Measurements from ENCODE around the gene CTDP1.

Gene CTDP1

GRCh38 chr18:79786304-79786703, 106.7 kb downstream of the CTDP1 start:
- DNase-seq: no peak

DNA sequence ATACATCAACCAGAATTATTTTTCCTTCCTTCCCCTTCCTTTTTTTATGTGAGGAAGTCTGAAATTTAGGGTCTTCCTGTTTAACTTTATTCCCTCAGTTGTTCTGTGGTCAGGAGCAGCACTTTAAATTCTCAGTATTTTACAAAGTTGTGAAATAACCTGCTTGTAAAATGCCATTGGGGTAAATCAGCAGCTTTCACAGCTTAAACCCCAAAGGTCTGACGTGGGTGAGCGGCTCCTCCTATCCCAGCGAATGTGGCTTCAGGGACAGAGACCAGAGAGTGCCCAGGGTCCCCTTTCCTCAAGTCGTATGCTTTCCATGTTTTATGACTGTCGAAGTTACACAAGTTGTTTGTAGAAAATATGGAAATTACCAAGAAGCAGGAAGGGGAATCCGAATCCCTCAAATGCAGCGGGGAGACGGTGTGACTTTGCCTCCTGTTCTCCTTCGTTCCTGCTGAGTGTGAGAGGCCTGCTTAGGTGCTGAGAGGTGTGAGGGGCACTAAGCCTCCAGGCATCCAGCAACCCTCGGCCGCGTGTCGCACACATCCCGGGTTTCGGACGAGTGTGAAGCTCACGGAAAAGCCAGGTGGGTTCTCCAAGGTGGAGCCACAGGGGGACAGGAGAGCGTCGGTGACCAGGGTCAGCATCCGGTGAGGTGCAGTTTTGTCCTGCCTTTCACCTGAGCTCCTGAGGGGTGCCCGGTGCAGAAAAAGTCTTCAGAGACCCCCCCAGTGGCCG, 107.4 kb downstream of the CTDP1 start:
- DNase-seq: no peak

DNA sequence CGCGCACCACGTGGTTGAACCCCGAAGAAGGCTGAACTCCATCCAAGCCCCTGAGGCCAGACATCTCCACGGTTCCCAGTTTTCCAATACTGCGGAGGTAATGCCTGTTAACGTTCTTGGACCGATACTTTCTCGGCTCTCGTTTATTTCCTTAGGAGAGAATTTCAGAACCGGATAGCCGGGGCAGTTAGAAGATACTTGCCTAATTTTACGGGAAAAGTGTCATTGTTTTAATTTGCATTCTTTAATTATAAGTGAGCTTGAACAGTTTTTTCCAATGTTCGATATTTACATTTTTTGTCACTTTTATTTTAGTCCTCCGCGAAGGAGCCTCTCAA, 107.9 kb downstream of the CTDP1 start:
- no peak for DNase-seq

GRCh38 chr18:79787865-79788733, 108.5 kb downstream of the CTDP1 start:
- no peak for DNase-seq

- DNase-seq: no peak
Measured at GRCh38 chr18:79788734-79789085, 109.1 kb downstream of the CTDP1 start.

DNA sequence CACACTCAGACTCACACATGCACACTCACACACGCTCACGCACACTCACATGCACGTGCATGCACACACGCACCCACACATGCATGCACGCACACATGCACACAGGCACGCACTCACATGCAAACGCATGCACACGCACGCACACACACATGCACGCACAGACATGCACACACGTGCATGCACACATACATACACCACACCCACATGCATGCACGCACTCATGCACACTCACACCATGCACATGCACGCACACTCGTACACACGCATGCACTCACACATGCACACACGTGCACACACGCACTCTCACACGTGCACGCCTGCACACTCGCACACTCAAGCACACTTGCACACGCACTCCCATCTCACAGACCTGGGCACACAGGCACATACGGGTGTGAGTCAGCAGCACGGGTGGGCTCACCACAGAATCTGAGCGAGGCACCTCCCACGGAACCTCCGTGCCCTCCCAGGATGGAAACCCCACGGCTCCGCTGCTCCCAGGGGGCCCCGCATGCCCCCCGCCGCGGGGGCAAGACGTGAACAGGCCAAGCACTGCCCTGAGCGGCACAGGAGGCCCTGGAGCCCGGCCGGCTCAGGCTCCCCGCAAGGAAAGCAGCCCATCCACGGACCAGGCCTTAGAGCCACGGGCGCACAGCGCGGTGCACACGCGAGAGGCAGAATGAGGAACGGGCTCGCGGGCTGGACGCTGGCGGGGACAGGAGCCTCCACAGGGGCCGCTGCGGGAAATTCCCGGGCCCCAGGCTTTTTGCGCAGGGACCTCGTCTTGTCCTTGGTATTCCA, 109.7 kb downstream of the CTDP1 start:
- DNase-seq: no peak

DNA sequence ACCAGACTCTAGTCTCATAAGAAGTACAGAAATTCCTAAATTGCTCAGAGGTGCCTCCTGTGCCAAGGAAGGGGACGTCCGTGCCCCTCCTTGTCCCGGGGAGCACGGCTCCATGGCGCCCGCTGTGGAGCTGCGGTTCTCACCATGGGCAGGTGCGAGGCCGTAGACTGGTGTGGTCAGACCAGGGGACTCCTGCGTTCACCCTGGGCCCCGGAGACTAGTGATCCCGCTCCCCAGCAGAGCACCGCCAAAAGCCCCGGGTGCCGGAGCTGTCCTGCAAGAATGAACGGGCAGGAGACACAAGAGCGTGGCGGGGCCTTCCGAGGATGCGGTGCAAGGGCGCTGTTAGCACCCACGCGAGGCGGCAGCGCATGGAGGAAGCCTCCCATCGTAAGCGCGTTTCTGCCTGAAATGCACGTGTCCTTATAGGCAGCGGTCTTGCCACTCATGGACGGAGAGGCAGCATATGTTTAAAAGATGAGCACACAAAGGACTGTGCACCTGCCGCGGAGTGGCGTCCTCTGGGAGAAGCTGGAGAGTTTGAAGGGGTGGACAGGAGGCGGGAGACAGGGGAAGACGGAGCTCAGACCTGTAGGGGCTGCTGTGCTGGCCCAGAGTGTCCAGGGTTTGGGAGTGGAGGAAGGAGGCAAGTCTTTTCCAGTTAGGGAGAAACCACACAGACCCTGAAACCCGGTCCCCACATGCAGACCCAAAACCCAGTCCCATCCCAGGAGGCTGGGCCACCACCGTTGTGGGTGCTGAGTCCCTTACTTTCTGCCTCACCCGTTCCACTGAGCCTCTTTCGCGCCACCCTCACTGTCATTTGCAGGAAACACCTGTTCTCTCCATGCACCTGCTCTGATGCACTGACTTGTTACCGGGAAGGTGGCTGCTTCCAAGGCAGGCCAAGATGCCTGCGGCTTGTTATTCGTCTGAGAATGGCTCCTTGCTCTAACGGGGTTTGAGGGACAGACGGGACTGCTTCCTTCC, 110.6 kb downstream of the CTDP1 start:
- no peak for DNase-seq

- DNase-seq: no peak
Measured at GRCh38 chr18:79790996-79791972, 111.7 kb downstream of the CTDP1 start.

DNA sequence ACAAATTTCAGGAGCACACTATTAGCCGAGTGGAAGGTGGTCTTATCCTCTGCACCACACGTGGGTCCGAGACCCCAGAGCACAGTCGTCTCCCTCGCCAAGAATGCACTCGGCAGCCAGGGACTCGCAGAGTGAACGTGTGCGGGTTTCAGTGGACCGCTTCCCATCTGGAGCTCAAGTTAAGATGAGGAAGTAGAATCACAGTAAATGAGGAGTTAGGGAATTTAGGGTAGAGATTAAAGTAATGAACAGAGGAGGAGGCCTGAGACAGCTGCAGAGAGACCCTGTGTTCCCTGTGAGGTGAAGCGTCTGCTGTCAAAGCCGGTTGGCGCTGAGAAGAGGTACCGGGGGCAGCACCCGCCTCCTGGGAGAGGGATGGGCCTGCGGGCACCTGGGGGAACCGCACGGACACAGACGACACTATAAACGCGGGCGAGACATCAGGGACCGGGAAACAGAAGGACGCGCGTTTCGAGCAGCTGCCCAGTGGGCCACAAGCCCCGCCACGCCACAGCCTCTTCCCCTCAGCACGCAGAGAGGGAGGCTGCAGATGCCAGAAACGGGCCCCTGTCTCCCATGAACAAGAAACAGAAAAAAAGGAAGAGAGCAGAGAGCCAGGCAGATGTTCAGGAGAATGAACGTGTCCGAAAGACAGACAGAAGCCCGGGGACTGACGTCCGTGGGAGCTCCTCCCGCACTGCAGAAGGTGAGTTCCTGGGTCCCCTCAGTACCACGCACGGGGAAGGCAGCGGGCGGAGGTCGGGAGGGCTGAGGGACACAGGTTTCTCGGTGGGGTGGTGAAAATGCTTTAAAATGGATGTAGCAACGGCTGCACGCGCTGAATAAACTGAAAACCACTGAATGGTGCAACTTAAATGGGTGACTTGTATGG, 112.7 kb downstream of the CTDP1 start:
- DNase-seq: no peak

GRCh38 chr18:79792988-79793355, 113.4 kb downstream of the CTDP1 start:
- no peak for DNase-seq

DNA sequence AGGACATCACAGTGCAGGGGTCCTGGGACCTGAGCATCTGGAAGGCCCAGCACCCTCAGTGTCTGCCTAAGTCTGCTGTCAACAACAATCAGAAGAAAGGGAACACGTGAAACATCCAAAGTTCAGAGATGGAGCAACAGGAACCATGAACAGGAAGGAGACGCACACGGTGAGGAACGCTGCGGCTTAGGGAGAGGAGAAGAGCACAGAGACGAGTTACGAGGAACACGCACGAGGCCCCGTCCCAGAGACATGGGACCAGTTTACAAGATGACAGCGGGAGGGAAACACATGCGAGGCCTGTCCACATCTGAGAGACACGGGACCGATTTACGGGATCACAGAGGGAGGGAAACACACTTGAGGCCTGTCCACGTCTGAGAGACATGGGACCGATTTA, 115.2 kb downstream of the CTDP1 start:
- no peak for DNase-seq

- no peak for DNase-seq
Measured at GRCh38 chr18:79795446-79795845, 115.8 kb downstream of the CTDP1 start.

- DNase-seq: no peak
Measured at GRCh38 chr18:79796016-79796415, 116.4 kb downstream of the CTDP1 start.

DNA sequence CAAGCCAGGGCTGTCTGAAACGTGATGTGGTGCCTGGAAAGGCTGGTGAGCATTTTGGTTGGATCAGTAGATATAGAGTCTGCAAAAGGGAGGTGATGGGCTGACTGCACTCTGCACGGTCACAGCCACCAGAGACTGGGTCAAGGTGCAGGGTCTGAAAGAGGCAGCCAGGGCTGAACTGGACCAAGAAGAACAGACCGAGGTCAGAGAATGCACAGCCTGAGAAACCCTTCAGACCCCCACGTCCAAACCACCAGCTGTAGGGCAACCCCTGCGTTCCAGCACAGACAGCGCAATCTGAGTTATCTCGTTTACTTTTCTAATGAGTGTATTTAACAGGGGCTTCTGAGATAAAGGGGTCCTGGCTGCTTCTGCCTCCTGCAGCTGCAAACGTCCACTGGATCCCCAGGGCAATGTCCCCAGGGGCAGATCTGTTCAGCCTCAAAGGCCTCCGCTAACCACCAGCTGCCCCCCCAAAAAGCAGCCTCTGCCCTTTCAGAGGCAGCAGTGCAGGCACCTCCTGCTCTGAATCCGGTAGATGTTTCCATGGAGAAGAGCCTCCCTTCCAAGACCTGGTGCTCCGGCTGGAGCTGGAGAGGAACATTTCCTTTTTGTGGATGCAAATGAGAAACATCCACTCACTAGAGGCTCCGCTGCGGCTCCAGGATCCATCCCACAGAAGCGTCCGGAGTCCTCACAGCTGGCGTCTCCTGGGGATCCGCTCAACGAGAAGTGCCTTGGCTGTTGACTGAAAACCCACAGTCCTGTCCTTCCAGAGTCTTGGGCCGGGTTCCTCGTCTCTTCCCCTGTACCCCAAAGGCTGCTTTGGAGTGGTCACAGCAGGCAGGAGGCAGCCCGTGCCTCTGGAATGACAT, 117.2 kb downstream of the CTDP1 start:
- DNase-seq: no peak

DNA sequence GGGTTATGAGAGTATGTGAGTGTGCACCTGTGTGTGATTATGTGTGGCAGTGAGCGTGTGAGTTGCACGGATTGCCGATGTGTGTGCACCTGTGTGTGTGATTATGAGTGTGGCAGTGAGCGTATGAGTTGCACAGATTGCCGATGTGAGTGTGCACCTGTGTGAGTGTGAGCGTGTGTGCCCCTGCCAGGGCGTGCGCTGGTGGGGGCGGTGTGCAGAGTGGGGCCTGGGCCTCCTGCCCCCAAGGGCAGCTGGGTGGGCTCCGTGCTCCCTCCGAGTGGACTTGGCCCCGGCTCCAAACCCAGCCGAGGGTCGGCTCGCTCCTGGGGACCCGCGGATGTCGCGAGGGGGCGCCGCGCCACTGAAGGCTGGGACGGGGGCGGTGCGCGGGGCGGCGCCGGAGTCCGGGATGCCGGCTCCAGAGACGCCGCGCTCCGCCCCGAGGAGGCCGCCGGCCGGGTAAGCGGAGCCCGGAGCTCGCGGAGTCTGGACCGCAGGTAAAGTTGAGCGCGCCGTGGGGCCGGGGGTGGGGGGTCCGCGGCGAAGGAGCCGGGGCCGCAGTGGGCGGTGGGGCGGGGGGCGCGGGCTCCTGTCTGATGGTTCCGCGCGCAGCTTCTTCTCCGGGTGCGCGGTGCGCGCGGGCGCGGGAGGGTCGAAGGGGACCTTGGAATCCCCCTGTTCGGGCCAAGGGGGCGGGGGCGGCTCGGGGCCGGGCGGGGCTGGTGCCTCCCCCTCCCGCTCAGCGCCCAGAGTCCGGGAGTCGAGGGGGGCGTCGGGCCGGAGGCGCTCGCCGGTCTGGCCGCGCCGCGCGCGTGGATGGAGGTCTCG, 118.1 kb downstream of the CTDP1 start, which contains the start of gene KCNG2:
Gene KCNG2 (plus strand): TSS at position 421 of the 828 bp plus-strand sequence. CDS start 65,730 bp downstream, outside the sequence.
- no peak for DNase-seq

- DNase-seq: no peak
Measured at GRCh38 chr18:79798346-79798998, 118.9 kb downstream of the CTDP1 start.

DNA sequence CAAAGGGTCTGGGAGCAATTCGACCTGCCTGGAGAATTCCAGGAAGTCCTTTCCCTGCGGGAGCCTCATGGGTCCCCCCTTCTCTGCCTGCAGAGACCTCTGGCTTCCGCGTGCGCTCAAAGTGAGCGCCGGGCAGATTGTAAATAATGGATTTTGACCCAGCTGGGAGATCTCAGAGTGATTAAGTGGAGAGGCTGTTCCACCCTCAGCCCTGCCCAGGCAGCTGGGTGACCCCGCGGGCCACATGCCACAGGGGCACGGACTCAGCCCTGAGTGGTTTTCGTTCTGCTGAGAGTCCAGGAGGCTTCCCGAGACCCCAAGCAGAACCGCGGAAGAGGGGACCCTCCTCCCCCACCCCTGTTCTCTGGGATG, 119.4 kb downstream of the CTDP1 start:
- DNase-seq: no peak
